Bronchial epithelial cell (primary cell): ENCODE measurements around the gene RPTOR. TPM values are rescaled to one million over a fixed set of nuclear protein-coding genes. Genes with fewer than 3 reads are reported as not detected.
A peak's percentile ranks its signal among the peaks of the same experiment; 100 is the strongest.

ENCODE experiments used
- DNase-seq: peaks from one replicate; pipeline ENCODE4 v3.0.0-alpha.2; 2010; ENCODE audit warnings: low read depth
- FAIRE-seq: peaks from 2 replicates; lab custom pipeline; 2011; peaks lifted over from hg19 to GRCh38; lab: Jason Lieb, UNC
- H3K27me3 ChIP-seq: 2 replicates; pipeline ENCODE4 v1.5.1; 2011; ENCODE audit warnings: low read length; ENCODE audit not compliant: control insufficient read depth, insufficient read depth
- H3K36me3 ChIP-seq: 2 replicates; pipeline ENCODE4 v1.5.1; 2011; ENCODE audit warnings: low read length; ENCODE audit not compliant: control insufficient read depth, insufficient read depth
- H3K4me3 ChIP-seq: 2 replicates; pipeline ENCODE4 v1.5.1; 2011; ENCODE audit warnings: mild to moderate bottlenecking, low read depth, low read length, control low read depth
- total RNA-seq: library from RNA; depleted of rRNA; stranded (reverse); fragments of >200 nt; gene quantifications from 2 replicates; pipeline ENCODE4 v1.2.1, GENCODE V29; 2014
- TF ChIP-seq, protein P1 (sequence below): IDR thresholded peaks from 2 replicates; pipeline ENCODE4 v1.5.1; 2011; ENCODE audit warnings: mild to moderate bottlenecking, moderate library complexity, low read length, control low read depth, inconsistent platforms; ENCODE audit not compliant: insufficient read depth, severe bottlenecking

RPTOR gene
- total RNA-seq, 1 donor from 2014 or later: 14.0 TPM

DNA sequence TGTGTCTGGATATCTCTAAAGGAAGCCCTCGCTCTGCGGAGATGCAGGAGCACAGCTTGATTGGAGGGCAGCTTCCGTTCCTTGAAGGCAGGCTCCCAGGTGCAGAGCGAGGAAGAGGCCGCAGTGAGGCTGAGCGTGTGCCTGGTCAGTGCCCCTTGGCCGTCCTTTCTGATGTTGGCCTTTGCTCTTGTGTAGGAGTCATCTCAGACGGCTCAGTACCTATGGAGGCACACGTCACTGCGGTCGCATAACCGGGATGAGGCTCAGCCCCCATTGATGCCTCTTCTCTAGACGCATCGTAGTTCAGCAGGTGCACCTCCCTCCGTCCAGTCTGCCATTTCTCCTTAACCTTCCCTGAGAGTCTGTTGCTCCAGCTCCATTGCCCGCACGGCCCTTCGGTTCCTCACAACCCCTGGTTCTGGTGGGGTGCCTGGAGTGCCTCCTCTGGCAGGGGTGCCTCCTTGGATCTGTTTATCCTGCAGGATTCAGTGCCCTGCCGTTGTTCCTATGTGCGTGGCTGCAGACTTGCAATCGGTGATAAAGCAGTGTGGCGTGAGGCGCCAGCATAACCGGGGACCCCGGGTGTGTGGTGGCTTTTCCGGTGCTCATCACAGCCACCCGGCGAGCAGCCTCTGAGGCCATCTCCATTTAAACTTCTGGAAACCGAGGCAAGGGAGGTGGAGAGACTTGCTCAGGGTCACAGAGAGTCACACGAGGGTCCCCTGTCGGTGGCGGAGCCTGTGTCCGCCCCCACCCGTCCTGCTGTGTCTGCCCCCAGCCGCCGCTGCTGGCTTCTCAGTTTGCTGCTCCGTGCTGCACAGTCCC lies 258.2 kb downstream of the RPTOR start:
- no peak overlapping the region for H3K4me3 ChIP-seq
- DNase-seq: no peak
- no peaks in the 10 kb centered on the region for H3K27me3 ChIP-seq
- peaks cover 1% of the 10 kb centered on the region for H3K36me3 ChIP-seq
- TF ChIP-seq, protein P1, sequence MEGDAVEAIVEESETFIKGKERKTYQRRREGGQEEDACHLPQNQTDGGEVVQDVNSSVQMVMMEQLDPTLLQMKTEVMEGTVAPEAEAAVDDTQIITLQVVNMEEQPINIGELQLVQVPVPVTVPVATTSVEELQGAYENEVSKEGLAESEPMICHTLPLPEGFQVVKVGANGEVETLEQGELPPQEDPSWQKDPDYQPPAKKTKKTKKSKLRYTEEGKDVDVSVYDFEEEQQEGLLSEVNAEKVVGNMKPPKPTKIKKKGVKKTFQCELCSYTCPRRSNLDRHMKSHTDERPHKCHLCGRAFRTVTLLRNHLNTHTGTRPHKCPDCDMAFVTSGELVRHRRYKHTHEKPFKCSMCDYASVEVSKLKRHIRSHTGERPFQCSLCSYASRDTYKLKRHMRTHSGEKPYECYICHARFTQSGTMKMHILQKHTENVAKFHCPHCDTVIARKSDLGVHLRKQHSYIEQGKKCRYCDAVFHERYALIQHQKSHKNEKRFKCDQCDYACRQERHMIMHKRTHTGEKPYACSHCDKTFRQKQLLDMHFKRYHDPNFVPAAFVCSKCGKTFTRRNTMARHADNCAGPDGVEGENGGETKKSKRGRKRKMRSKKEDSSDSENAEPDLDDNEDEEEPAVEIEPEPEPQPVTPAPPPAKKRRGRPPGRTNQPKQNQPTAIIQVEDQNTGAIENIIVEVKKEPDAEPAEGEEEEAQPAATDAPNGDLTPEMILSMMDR: no peak
- FAIRE-seq: no peak

DNA sequence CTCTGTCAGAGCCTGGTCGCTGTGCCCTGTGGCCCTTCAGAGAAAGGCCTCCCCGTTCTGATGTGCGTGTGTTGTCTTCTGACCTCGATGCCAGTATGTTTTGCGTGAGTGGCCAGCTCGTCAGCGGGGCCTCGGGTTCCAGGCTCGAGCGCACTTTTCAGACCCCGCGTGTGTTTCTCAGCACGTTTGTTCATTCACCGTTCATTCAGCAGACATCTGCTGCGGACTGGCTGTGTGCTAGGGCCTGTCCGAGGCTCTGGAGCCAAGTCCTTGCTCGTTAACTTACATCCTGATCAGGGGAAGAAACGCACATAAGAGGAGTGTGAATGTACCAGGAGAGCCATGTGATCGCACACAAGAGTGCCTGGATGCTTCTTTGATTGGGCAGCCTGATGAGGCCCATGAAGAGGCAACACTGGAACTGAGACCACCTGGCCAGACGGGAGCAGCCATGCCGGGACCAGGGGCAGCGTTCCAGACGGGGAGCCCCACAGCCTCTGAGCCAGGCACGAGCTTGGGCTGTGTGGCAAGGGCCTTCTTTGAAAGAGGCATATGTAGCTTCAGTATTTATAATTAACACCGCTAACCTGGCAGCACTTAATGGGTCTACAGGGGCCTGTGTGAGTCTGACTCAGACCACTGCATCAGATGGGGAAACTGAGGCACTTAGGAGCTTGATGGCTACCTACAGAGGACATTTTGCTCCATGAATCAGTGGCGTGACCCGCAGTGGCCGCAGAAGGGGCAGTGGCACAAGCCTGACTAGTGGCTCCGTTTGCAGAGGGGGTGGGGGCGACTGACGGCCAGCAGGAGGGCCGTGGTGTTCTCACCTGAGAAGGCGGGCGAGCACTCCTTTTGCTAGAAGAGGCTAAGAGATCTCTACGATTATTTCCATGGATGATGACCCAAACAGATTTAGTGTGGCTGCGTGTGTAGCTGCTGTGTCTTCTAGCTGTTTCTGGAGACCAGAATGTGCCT lies 259.1 kb downstream of the RPTOR start:
- Histone ChIP-seq H3K4me3 (no peak overlapping the region), H3K27me3 (no peaks in the 10 kb centered on the region), H3K36me3 (no peaks in the 10 kb centered on the region)
- FAIRE-seq: peak; percentile 43
- no peak for DNase-seq
- TF ChIP-seq, protein P1: no peak

DNA sequence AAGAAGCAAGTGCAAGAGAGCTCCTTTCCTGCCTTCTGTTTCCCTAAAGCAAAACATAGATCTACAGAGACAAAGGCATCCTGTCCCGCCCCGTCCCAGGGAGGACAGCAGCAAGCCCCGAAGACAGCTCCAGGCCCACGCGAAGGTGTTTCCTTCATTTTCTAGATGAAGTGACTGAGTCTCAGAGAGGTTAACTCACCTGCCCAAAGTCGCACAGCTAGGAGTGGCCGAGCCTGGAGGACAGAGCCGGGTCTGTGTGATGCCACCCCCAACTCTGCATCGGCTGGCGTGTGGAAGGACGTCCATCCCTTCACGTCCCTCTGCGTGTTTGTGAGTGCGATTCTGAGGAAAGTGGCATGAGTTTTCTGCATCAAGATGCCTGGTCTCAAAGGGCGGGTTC lies 259.8 kb downstream of the RPTOR start:
- DNase-seq (no peak), FAIRE-seq (peak; percentile 52)
- H3K36me3 ChIP-seq: no peaks in the 10 kb centered on the region
- no peak overlapping the region for H3K4me3 ChIP-seq
- TF ChIP-seq, protein P1: no peak
- no peaks in the 10 kb centered on the region for H3K27me3 ChIP-seq

DNA sequence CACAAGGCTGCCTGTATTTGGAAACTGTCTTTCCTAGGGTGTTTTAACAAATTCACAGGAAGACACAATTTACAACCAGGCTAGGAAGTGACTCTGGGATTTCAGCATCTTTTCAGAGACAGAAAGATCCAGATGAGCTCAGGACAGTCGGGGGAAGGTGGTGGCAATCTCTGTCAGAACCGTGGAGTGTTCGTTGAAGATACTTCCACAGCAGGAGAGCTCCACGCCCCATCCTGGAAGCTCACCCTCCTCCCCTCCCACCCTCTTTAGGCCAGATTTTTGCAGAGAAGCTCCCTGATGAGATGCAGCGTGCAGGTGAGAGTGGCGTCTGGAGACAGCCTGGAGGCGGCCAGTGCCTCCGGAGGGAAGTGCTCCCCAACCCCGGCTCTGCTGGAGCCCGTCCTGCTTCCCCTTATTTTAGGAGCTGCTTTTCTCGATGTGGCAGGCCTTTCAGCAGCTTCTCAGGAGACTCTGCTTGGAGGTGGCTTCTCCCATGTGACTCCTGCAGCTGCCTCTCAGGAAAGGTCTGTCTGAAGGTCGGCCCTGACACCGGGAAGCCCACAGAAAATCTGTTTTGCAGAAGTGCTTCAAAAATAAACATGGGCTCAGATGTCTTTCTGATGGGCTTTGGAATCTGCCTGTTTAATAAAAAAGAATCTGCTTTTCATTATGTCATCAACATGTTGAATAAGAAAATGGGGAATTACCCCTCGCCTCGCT lies 260.6 kb downstream of the RPTOR start:
- Histone ChIP-seq H3K27me3 (no peaks in the 10 kb centered on the region), H3K36me3 (no peaks in the 10 kb centered on the region), H3K4me3 (no peak overlapping the region)
- no peak for DNase-seq
- TF ChIP-seq, protein P1: no peak
- FAIRE-seq: no peak

DNA sequence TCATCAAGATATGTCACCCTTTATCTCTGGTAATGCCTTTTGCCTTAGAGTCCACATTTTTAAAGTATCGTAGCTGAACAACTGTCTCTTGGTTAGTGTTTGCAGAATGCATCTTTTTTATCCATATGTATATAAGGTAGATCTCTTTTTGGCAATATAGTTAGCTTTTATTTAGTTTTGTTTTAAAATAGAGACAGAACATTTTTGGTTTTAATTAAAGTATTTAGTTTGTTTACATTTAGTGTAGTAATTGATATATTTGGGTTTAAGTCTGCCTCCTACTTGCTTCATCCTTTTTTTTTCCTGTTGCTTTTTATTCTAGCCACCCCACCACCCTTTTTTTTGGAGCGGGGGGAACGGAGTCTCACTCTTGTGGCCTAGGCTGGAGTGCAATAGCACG lies 262.4 kb downstream of the RPTOR start:
- no peaks in the 10 kb centered on the region for H3K36me3 ChIP-seq
- no peak overlapping the region for H3K4me3 ChIP-seq
- TF ChIP-seq, protein P1: no peak
- no peak for DNase-seq
- FAIRE-seq: no peak
- H3K27me3 ChIP-seq: no peaks in the 10 kb centered on the region
